ENCODE results near the gene SENP6. TPM values are rescaled to one million over a fixed set of nuclear protein-coding genes. Genes with fewer than 3 reads are reported as not detected.
"Not testable (repeated sequence)": the region's sequence is repeated elsewhere in the genome, so short reads cannot be mapped to it uniquely, and the experiment has no call there.

Gene SENP6
- total RNA-seq, 1 experiment from 2014 or later, result 116 TPM

DNA sequence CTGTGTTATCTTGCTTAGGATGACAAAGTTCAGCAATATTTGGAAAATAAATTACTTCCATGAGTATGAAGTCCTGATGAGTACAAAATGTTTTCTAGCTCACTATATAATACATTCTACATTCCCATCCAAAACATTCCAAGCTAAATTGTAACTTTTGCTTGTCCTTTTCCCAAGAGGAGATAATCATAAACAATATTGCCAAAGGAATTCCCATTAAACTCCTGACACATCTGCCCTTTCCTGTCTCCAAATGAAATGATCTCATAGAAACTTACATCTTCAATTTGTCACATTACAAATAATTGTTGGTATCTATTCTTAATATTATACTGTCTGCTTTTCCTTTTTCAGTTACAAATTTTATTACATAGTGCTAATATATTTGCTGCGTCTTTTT lies 20.4 kb upstream of the SENP6 start:
- no CpG with 5 or more reads among the region's 1 CpG for WGBS (ENCODE audit: extremely low coverage, insufficient read length, low lambda C conversion rate)
- no peak overlapping the region for H4K91ac ChIP-seq (ENCODE audit: insufficient read length, low read depth, low read length)
- no peak overlapping the region for H3K56ac ChIP-seq (ENCODE audit: insufficient read length, low read depth, low read length)
- H3K23me2 ChIP-seq (ENCODE audit: insufficient read length, low read depth, low read length, poor library complexity, severe bottlenecking), result no peaks in the 10 kb centered on the region
- no peaks in the 10 kb centered on the region for H3K4me1 ChIP-seq (ENCODE audit: insufficient read depth, low read length)
- H3K18ac ChIP-seq (ENCODE audit: insufficient read length, low read depth, low read length), result no peak overlapping the region
- TF ChIP-seq, protein P1, sequence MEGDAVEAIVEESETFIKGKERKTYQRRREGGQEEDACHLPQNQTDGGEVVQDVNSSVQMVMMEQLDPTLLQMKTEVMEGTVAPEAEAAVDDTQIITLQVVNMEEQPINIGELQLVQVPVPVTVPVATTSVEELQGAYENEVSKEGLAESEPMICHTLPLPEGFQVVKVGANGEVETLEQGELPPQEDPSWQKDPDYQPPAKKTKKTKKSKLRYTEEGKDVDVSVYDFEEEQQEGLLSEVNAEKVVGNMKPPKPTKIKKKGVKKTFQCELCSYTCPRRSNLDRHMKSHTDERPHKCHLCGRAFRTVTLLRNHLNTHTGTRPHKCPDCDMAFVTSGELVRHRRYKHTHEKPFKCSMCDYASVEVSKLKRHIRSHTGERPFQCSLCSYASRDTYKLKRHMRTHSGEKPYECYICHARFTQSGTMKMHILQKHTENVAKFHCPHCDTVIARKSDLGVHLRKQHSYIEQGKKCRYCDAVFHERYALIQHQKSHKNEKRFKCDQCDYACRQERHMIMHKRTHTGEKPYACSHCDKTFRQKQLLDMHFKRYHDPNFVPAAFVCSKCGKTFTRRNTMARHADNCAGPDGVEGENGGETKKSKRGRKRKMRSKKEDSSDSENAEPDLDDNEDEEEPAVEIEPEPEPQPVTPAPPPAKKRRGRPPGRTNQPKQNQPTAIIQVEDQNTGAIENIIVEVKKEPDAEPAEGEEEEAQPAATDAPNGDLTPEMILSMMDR (conservative IDR thresholded peaks at IDR 0.05), result no peak
- no peaks in the 10 kb centered on the region for H3K27me3 ChIP-seq (ENCODE audit: insufficient read depth, low read length)
- no peak overlapping the region for H4K5ac ChIP-seq (ENCODE audit: insufficient read length, low read depth, low read length)
- no peak overlapping the region for H3K9ac ChIP-seq (ENCODE audit: extremely low read depth, insufficient read length, low read length)
- H3K4me1 Mint-ChIP-seq, result peaks cover 3% of the 10 kb centered on the region in 2 experiments; a peak in 2 of 4 replicates
- no peaks in the 10 kb centered on the region; the same call in 1 of the 2 replicates for H3K27me3 Mint-ChIP-seq (ENCODE audit: low read depth)
- peaks cover 9 to 16% of the 10 kb centered on the region in 2 experiments for H3K9me3 Mint-ChIP-seq
- H3K79me1 ChIP-seq (ENCODE audit: insufficient read depth, low read depth, low read length, poor library complexity, severe bottlenecking), result no peaks in the 10 kb centered on the region
- H2BK120ac ChIP-seq (ENCODE audit: low read depth, low read length, poor library complexity, severe bottlenecking), result no peak overlapping the region
- no peak overlapping the region for H3K27ac Mint-ChIP-seq
- no peaks in the 10 kb centered on the region for H4K20me1 ChIP-seq (ENCODE audit: control insufficient read depth, insufficient read depth, insufficient read length)
- no peaks in the 10 kb centered on the region for H3K9me3 ChIP-seq (ENCODE audit: control insufficient read depth, low read depth, low read length)
- no peak for DNase-seq
- no peak overlapping the region for H2AFZ ChIP-seq (ENCODE audit: low read length)
- H2AK5ac ChIP-seq (ENCODE audit: insufficient read length, low read length), result no peak overlapping the region
- H2BK15ac ChIP-seq (ENCODE audit: low read depth, low read length), result no peak overlapping the region
- no peaks in the 10 kb centered on the region for H3K79me2 ChIP-seq (ENCODE audit: insufficient read depth, low read length)
- H3K4me3 Mint-ChIP-seq, result no peak overlapping the region
- no peak overlapping the region for H3K23ac ChIP-seq (ENCODE audit: insufficient read length, low read depth, low read length)
- H2BK5ac ChIP-seq (ENCODE audit: insufficient read length, low read length), result no peak overlapping the region
- H3K27ac ChIP-seq (ENCODE audit: insufficient read length, low read depth, low read length), result no peak overlapping the region
- no peak overlapping the region for H2BK12ac ChIP-seq (ENCODE audit: insufficient read length, low read depth, low read length)
- no peak overlapping the region for H2BK20ac ChIP-seq (ENCODE audit: low read depth, low read length, poor library complexity, severe bottlenecking)
- H4K8ac ChIP-seq (replicated peaks; ENCODE audit: insufficient read length, low read depth, low read length), result no peak overlapping the region
- peaks cover 0 to 4% (median 0%) of the 10 kb centered on the region in 3 experiments; a peak in 3 of 7 replicates for H3K36me3 Mint-ChIP-seq (ENCODE audit: insufficient read depth in 1 of 3, low read depth in 3 of 3)
- no peak overlapping the region for H3K4me2 ChIP-seq (ENCODE audit: insufficient read depth, insufficient read length, low read length)
- H3K4ac ChIP-seq (ENCODE audit: low read depth, low read length), result no peak overlapping the region
- no peak overlapping the region for H3K14ac ChIP-seq (ENCODE audit: insufficient read depth, low read length)
- no peak overlapping the region for H3T11ph ChIP-seq (ENCODE audit: low read length)

DNA sequence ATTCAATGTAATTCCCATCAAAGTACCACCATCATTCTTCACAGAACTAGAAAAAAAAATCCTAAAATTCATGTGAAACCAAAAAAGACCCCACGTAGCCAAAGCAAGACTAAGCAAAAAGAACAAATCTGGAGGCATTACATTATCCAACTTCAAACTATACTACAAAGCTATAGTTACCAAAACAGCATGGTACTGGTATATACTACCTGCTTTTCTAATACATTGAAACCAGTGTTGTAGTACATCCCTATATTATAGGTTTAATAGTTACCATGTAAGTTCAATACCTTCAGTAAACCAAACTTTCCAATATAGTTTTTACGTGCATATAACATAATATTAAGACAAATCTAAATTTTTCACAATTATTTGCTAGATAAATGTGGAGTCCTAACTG lies 17.1 kb upstream of the SENP6 start:
- not testable (repeated sequence) for H2BK12ac ChIP-seq (ENCODE audit: insufficient read length, low read depth, low read length); H3K79me2 ChIP-seq (ENCODE audit: insufficient read depth, low read length); H4K20me1 ChIP-seq (ENCODE audit: control insufficient read depth, insufficient read depth, insufficient read length); H3K23me2 ChIP-seq (ENCODE audit: insufficient read length, low read depth, low read length, poor library complexity, severe bottlenecking); H2BK15ac ChIP-seq (ENCODE audit: low read depth, low read length); H3K4me1 ChIP-seq (ENCODE audit: insufficient read depth, low read length); H3K9ac ChIP-seq (ENCODE audit: extremely low read depth, insufficient read length, low read length); H3K79me1 ChIP-seq (ENCODE audit: insufficient read depth, low read depth, low read length, poor library complexity, severe bottlenecking); H2AFZ ChIP-seq (ENCODE audit: low read length); H2BK120ac ChIP-seq (ENCODE audit: low read depth, low read length, poor library complexity, severe bottlenecking); H3K23ac ChIP-seq (ENCODE audit: insufficient read length, low read depth, low read length); H4K5ac ChIP-seq (ENCODE audit: insufficient read length, low read depth, low read length); H3K9me3 ChIP-seq (ENCODE audit: control insufficient read depth, low read depth, low read length); H3K27me3 ChIP-seq (ENCODE audit: insufficient read depth, low read length); H3K4me1 Mint-ChIP-seq; H3K4ac ChIP-seq (ENCODE audit: low read depth, low read length); H4K91ac ChIP-seq (ENCODE audit: insufficient read length, low read depth, low read length); H3K14ac ChIP-seq (ENCODE audit: insufficient read depth, low read length); H2BK20ac ChIP-seq (ENCODE audit: low read depth, low read length, poor library complexity, severe bottlenecking); H3K18ac ChIP-seq (ENCODE audit: insufficient read length, low read depth, low read length); H3K56ac ChIP-seq (ENCODE audit: insufficient read length, low read depth, low read length); H3K4me2 ChIP-seq (ENCODE audit: insufficient read depth, insufficient read length, low read length); H3K27ac Mint-ChIP-seq; H3K27ac ChIP-seq (ENCODE audit: insufficient read length, low read depth, low read length); H3K27me3 Mint-ChIP-seq (ENCODE audit: low read depth); DNase-seq; H4K8ac ChIP-seq (replicated peaks; ENCODE audit: insufficient read length, low read depth, low read length); H3K4me3 Mint-ChIP-seq; H2BK5ac ChIP-seq (ENCODE audit: insufficient read length, low read length); H3K36me3 Mint-ChIP-seq (ENCODE audit: insufficient read depth in 1 of 3, low read depth in 3 of 3); H2AK5ac ChIP-seq (ENCODE audit: insufficient read length, low read length); H3T11ph ChIP-seq (ENCODE audit: low read length)
- H3K9me3 Mint-ChIP-seq, result peaks cover 9 to 16% of the 10 kb centered on the region in 2 experiments
- WGBS (ENCODE audit: extremely low coverage, insufficient read length, low lambda C conversion rate), result no CpG with 5 or more reads among the region's 2 CpGs

Measured in H9 (cell line).